H9 (cell line): Measurements from ENCODE around the gene RSPH10B. TPM values are rescaled to one million over a fixed set of nuclear protein-coding genes. Genes with fewer than 3 reads are reported as not detected.
"Not testable (repeated sequence)": the region's sequence is repeated elsewhere in the genome, so short reads cannot be mapped to it uniquely, and the experiment has no call there.

Experiments
- DNase-seq: peaks from one replicate; pipeline ENCODE4 v3.0.0-alpha.2; 2017
- H2AFZ ChIP-seq: one replicate; pipeline ENCODE4 v1.6.1; 2013; ENCODE audit warnings: mild to moderate bottlenecking, low read length, control low read depth, moderate library complexity
- H2AK5ac ChIP-seq: 2 replicates; pipeline ENCODE4 v1.6.1; 2013; ENCODE audit warnings: low read length, control low read depth, mixed read lengths; ENCODE audit not compliant: insufficient read length
- H2BK120ac ChIP-seq: one replicate; pipeline ENCODE4 v1.6.1; 2013; ENCODE audit warnings: low read depth, mild to moderate bottlenecking, low read length, control low read depth, inconsistent platforms; ENCODE audit not compliant: poor library complexity, severe bottlenecking
- H2BK12ac ChIP-seq: 2 replicates; pipeline ENCODE4 v1.6.1; 2013; ENCODE audit warnings: low read length, control low read depth, mixed read lengths, low read depth; ENCODE audit not compliant: insufficient read length
- H2BK15ac ChIP-seq: 2 replicates; pipeline ENCODE4 v1.6.1; 2013; ENCODE audit warnings: low read depth, low read length, control low read depth
- H2BK20ac ChIP-seq: one replicate; pipeline ENCODE4 v1.6.1; 2013; ENCODE audit warnings: low read depth, mild to moderate bottlenecking, low read length, control low read depth, inconsistent platforms; ENCODE audit not compliant: poor library complexity, severe bottlenecking
- H2BK5ac ChIP-seq: 2 replicates; pipeline ENCODE4 v1.6.1; 2013; ENCODE audit warnings: low read length, control low read depth, mixed read lengths; ENCODE audit not compliant: insufficient read length
- H3K14ac ChIP-seq: 2 replicates; pipeline ENCODE4 v1.6.1; 2013; ENCODE audit warnings: low read length, control low read depth; ENCODE audit not compliant: insufficient read depth
- H3K18ac ChIP-seq: 2 replicates; pipeline ENCODE4 v1.6.1; 2013; ENCODE audit warnings: low read depth, mild to moderate bottlenecking, mixed read lengths, low read length, control low read depth; ENCODE audit not compliant: insufficient read length
- H3K23ac ChIP-seq: 2 replicates; pipeline ENCODE4 v1.6.1; 2013; ENCODE audit warnings: low read length, control low read depth, mixed read lengths, low read depth; ENCODE audit not compliant: insufficient read length
- H3K23me2 ChIP-seq: 2 replicates; pipeline ENCODE4 v1.6.1; 2013; ENCODE audit warnings: low read depth, mild to moderate bottlenecking, mixed read lengths, low read length, control low read depth; ENCODE audit not compliant: insufficient read length, poor library complexity, severe bottlenecking
- H3K27ac ChIP-seq: 2 replicates; pipeline ENCODE4 v1.5.1; 2013; ENCODE audit warnings: low read length, control low read depth, mixed read lengths, low read depth; ENCODE audit not compliant: insufficient read length
- H3K27me3 ChIP-seq: 2 replicates; pipeline ENCODE4 v1.6.1; 2013; ENCODE audit warnings: low read length, control low read depth, inconsistent platforms; ENCODE audit not compliant: insufficient read depth
- H3K4ac ChIP-seq: 2 replicates; pipeline ENCODE4 v1.6.1; 2013; ENCODE audit warnings: low read depth, mild to moderate bottlenecking, control low read depth, inconsistent platforms, low read length, moderate library complexity
- H3K4me1 ChIP-seq: 2 replicates; pipeline ENCODE4 v1.6.1; 2013; ENCODE audit warnings: low read length, control low read depth, inconsistent platforms; ENCODE audit not compliant: insufficient read depth
- H3K4me2 ChIP-seq: 2 replicates; pipeline ENCODE4 v1.6.1; 2013; ENCODE audit warnings: low read length, control low read depth, mixed read lengths; ENCODE audit not compliant: insufficient read length, insufficient read depth
- H3K56ac ChIP-seq: 2 replicates; pipeline ENCODE4 v1.6.1; 2013; ENCODE audit warnings: low read depth, mild to moderate bottlenecking, mixed read lengths, low read length, control low read depth; ENCODE audit not compliant: insufficient read length
- H3K79me1 ChIP-seq: 2 replicates; pipeline ENCODE4 v1.6.1; 2013; ENCODE audit warnings: low read depth, mild to moderate bottlenecking, moderate library complexity, low read length, control low read depth, inconsistent platforms; ENCODE audit not compliant: insufficient read depth, poor library complexity, severe bottlenecking
- H3K79me2 ChIP-seq: 2 replicates; pipeline ENCODE4 v1.6.1; 2013; ENCODE audit warnings: low read length, control low read depth, inconsistent platforms; ENCODE audit not compliant: insufficient read depth
- H3K9ac ChIP-seq: 2 replicates; pipeline ENCODE4 v1.6.1; 2013; ENCODE audit warnings: low read length, control low read depth, mixed read lengths; ENCODE audit not compliant: insufficient read length; ENCODE audit errors: extremely low read depth
- H3K9me3 ChIP-seq: one replicate; pipeline ENCODE4 v1.6.1; 2013; ENCODE audit warnings: low read depth, low read length, inconsistent platforms; ENCODE audit not compliant: control insufficient read depth
- H3T11ph ChIP-seq: one replicate; pipeline ENCODE4 v1.6.1; 2013; ENCODE audit warnings: mild to moderate bottlenecking, low read length, control low read depth, inconsistent platforms
- H4K20me1 ChIP-seq: one replicate; pipeline ENCODE4 v1.6.1; 2013; ENCODE audit not compliant: control insufficient read depth, insufficient read length, insufficient read depth
- H4K5ac ChIP-seq: 2 replicates; pipeline ENCODE4 v1.6.1; 2013; ENCODE audit warnings: low read depth, mild to moderate bottlenecking, mixed read lengths, low read length, control low read depth; ENCODE audit not compliant: insufficient read length
- H4K8ac ChIP-seq: replicated peaks from 2 replicates; pipeline ENCODE4 v1.6.1; 2013; ENCODE audit warnings: low read length, control low read depth, mixed read lengths, low read depth; ENCODE audit not compliant: insufficient read length
- H4K91ac ChIP-seq: 2 replicates; pipeline ENCODE4 v1.6.1; 2013; ENCODE audit warnings: low read depth, mild to moderate bottlenecking, moderate library complexity, mixed read lengths, low read length, control low read depth; ENCODE audit not compliant: insufficient read length
- H3K27ac Mint-ChIP-seq, 3 experiments: 2 replicates in 2 of 3; 3 replicates in 1 of 3; pipeline ENCODE4 v1.8.0; 2020 to 2021; ENCODE audit warnings: mixed read lengths in 3 of 3, mild to moderate bottlenecking in 1 of 3, moderate library complexity in 1 of 3
- H3K27me3 Mint-ChIP-seq: 2 replicates; pipeline ENCODE4 v1.8.0; 2021; ENCODE audit warnings: low read depth, mild to moderate bottlenecking, moderate library complexity, mixed read lengths
- H3K36me3 Mint-ChIP-seq, 3 experiments: 2 replicates in 2 of 3; 3 replicates in 1 of 3; pipeline ENCODE4 v1.8.0; 2020 to 2021; ENCODE audit warnings: low read depth in 3 of 3, mixed read lengths in 3 of 3; ENCODE audit not compliant: insufficient read depth in 1 of 3
- H3K4me1 Mint-ChIP-seq, 2 experiments: 2 replicates each; pipeline ENCODE4 v1.8.0; 2020; ENCODE audit warnings: mixed read lengths in 2 of 2
- H3K4me3 Mint-ChIP-seq, 2 experiments: 2 replicates in 1 of 2; 3 replicates in 1 of 2; pipeline ENCODE4 v1.8.0; 2020 to 2021; ENCODE audit warnings: mild to moderate bottlenecking in 2 of 2, mixed read lengths in 2 of 2, moderate library complexity in 1 of 2
- H3K9me3 Mint-ChIP-seq, 2 experiments: 2 replicates in 1 of 2; 3 replicates in 1 of 2; pipeline ENCODE4 v1.8.0; 2020; ENCODE audit warnings: mild to moderate bottlenecking in 2 of 2, mixed read lengths in 2 of 2, moderate library complexity in 1 of 2
- WGBS: extraction: QIAGEN DNeasy Blood & Tissue Kit; methylation state at CpG from one replicate; pipeline ENCODE4 v1.1.7; 2013; ENCODE audit warnings: missing lambda C conversion rate, low lambda C conversion rate, mixed read lengths; ENCODE audit not compliant: insufficient read length; ENCODE audit errors: extremely low coverage; 5-methylcytosine and 5-hydroxymethylcytosine counted together
- total RNA-seq: library from RNA; stranded (reverse); gene quantifications from 2 replicates; pipeline ENCODE4 v1.2.1, GENCODE V29; 2021

RSPH10B gene
- total RNA-seq, 1 experiment from 2014 or later, result 0.63 TPM

DNA sequence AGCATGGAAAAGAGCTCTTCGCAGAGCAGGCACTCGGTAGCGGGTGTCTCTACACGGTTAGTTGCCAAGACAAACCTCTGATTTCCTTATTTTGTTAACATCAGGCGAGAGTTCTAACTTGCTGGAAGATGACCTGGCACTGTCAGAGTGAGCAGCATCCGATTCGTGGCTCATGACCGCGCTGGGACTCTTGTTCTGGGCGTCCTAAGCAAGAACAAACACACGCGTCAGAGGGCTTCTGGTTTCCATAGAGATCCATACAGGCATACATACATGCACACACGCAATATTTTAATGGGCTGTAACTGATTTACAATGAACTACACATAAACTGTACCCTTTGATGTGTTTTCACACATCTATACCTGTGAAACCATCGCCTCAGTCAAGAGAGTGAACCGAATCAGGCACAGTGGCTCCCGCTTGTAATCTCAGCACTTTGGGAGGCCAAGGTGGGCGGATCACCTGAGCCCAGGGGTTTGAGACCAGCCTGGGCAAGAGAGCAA is 35.5 kb downstream of the RSPH10B start:
- not testable (repeated sequence) for H3K9ac ChIP-seq, H3K9me3 ChIP-seq, H3K4me1 Mint-ChIP-seq, H3K4me2 ChIP-seq, H2BK15ac ChIP-seq, H4K8ac ChIP-seq, H3K27me3 Mint-ChIP-seq, H3T11ph ChIP-seq, H3K9me3 Mint-ChIP-seq, DNase-seq, H3K56ac ChIP-seq, H3K27ac Mint-ChIP-seq, H3K23me2 ChIP-seq, H3K27me3 ChIP-seq, H2BK5ac ChIP-seq, H4K91ac ChIP-seq, H3K14ac ChIP-seq, H3K79me2 ChIP-seq, H4K5ac ChIP-seq, H2BK20ac ChIP-seq, H3K4me1 ChIP-seq, H2AFZ ChIP-seq, H3K18ac ChIP-seq, H3K4ac ChIP-seq, H3K4me3 Mint-ChIP-seq, H3K79me1 ChIP-seq, H3K36me3 Mint-ChIP-seq, H3K27ac ChIP-seq, H2AK5ac ChIP-seq, H4K20me1 ChIP-seq, H2BK120ac ChIP-seq, H3K23ac ChIP-seq, H2BK12ac ChIP-seq
- no CpG with 5 or more reads among the region's 17 CpGs for WGBS

DNA sequence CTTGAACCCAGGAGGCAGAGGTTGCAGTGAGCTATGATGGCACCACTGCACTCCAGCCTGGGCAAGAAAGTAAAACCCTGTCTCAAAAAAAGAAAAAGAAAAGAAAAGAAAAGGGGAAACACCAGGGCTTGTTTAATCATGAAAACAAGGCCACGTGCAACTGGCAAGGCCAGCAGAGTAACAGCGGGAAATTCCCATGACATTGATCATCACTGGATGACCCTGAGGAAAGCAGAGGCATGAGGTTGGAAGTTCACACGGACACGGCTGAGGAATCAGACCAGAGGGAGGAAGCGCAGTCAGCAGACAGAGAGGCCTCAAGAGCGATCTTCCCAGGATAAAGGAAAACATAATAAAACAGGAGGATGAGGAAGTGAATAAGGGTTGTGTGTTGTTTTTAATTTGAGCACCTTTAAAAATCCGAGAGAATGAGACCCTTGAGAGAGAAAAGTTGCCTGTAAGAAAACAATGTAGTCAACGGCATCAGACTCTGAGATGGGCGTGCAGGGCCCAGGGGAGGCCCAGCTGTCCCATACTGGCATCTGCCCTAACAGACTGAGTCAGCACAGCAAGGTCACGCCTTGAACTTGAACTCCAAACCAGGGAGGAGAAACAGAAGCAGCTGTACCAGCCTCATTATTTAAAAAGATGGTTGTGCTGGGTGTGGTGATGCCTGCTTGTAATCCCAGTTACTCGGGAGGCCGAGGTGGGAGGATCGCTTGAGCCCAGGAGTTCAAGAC is 38.4 kb downstream of the RSPH10B start:
- H3K4ac ChIP-seq, H2BK5ac ChIP-seq, H2BK20ac ChIP-seq, H4K20me1 ChIP-seq, H3K27me3 ChIP-seq, H3K79me2 ChIP-seq, H4K91ac ChIP-seq, H3K4me2 ChIP-seq, H3K18ac ChIP-seq, H3K23ac ChIP-seq, H3K56ac ChIP-seq, H3K79me1 ChIP-seq, H4K5ac ChIP-seq, H4K8ac ChIP-seq, H3K23me2 ChIP-seq, H3K27ac ChIP-seq, H3K14ac ChIP-seq, H2BK15ac ChIP-seq, H2BK120ac ChIP-seq, H2BK12ac ChIP-seq, H3K9me3 Mint-ChIP-seq, H3K4me1 ChIP-seq, H3K4me1 Mint-ChIP-seq, H3K27me3 Mint-ChIP-seq, H3T11ph ChIP-seq, H2AFZ ChIP-seq, H3K36me3 Mint-ChIP-seq, H3K9ac ChIP-seq, H3K4me3 Mint-ChIP-seq, H2AK5ac ChIP-seq, H3K9me3 ChIP-seq, DNase-seq: not testable (repeated sequence)
- no CpG with 5 or more reads among the region's 13 CpGs for WGBS
- peak overlapping the region in 1 of 3 experiments; percentile 67; a peak in 1 of 7 replicates for H3K27ac Mint-ChIP-seq
